Mesothelial cell of epicardium (in vitro differentiated cells): ENCODE data around the gene TRPM3. TPM values are rescaled to one million over a fixed set of nuclear protein-coding genes. Genes with fewer than 3 reads are reported as not detected.
"Not testable (repeated sequence)": the region's sequence is repeated elsewhere in the genome, so short reads cannot be mapped to it uniquely, and the experiment has no call there.

Experiments used
- DNase-seq, 2 experiments: peaks; one replicate each; pipeline ENCODE4 v3.0.0; 2021; ENCODE audit warnings: low spot score in 2 of 2; ENCODE audit not compliant: unreplicated experiment in 2 of 2
- H3K27ac Mint-ChIP-seq: 2 replicates; pipeline ENCODE4 v1.8.0; 2021; ENCODE audit warnings: mixed read lengths
- H3K27me3 Mint-ChIP-seq: 2 replicates; pipeline ENCODE4 v1.8.0; 2021; ENCODE audit warnings: low read depth, mixed read lengths
- H3K36me3 Mint-ChIP-seq: 2 replicates; pipeline ENCODE4 v1.8.0; 2021; ENCODE audit warnings: mixed read lengths
- H3K4me1 Mint-ChIP-seq: 2 replicates; pipeline ENCODE4 v1.8.0; 2021; ENCODE audit warnings: mixed read lengths
- H3K4me3 Mint-ChIP-seq: 2 replicates; pipeline ENCODE4 v1.8.0; 2021; ENCODE audit warnings: mild to moderate bottlenecking, moderate library complexity, mixed read lengths
- H3K9me3 Mint-ChIP-seq: 2 replicates; pipeline ENCODE4 v1.8.0; 2021; ENCODE audit warnings: mixed read lengths
- CTCF ChIP-seq: fragments of 200-600 bp; sonication (generic); IDR thresholded peaks from one replicate; pipeline ENCODE4 v1.5.0; 2021; ENCODE audit warnings: antibody characterized with exemption; ENCODE audit not compliant: unreplicated experiment
- total RNA-seq: library from RNA; stranded (reverse); gene quantifications from 3 replicates; pipeline ENCODE4 v1.2.1, GENCODE V29; 2021

TRPM3 gene
- total RNA-seq, 1 donor from 2014 or later: 1.6 TPM

- no peaks in the 10 kb centered on the region for H3K9me3 Mint-ChIP-seq
- no peaks in the 10 kb centered on the region for H3K36me3 Mint-ChIP-seq
- no peak overlapping the region for H3K27ac Mint-ChIP-seq
- no peaks in the 10 kb centered on the region for H3K27me3 Mint-ChIP-seq
- no peak for DNase-seq
- no peak for TF ChIP-seq CTCF
- H3K4me3 Mint-ChIP-seq: no peak overlapping the region
- H3K4me1 Mint-ChIP-seq: peaks cover 1% of the 10 kb centered on the region
Measured at GRCh38 chr9:70971723-70972122, 149.7 kb downstream of the TRPM3 start.

- not testable (repeated sequence) for DNase-seq, H3K36me3 Mint-ChIP-seq, H3K27me3 Mint-ChIP-seq, H3K27ac Mint-ChIP-seq, H3K9me3 Mint-ChIP-seq, H3K4me3 Mint-ChIP-seq
- H3K4me1 Mint-ChIP-seq: peaks cover 20% of the 10 kb centered on the region
Measured at GRCh38 chr9:70966380-70966779, 155.0 kb downstream of the TRPM3 start.

GRCh38 chr9:70964861-70965260 lies 156.6 kb downstream of the TRPM3 start:
- Mint-ChIP-seq H3K9me3 (peaks cover 8% of the 10 kb centered on the region), H3K4me3 (no peak overlapping the region), H3K4me1 (peaks cover 22% of the 10 kb centered on the region), H3K36me3 (no peaks in the 10 kb centered on the region), H3K27me3 (no peaks in the 10 kb centered on the region), H3K27ac (no peak overlapping the region)
- TF ChIP-seq CTCF: no peak
- no peak for DNase-seq

- Mint-ChIP-seq H3K27me3 (no peaks in the 10 kb centered on the region), H3K9me3 (peaks cover 8% of the 10 kb centered on the region), H3K27ac (peak overlapping the region; percentile 78), H3K4me3 (no peak overlapping the region), H3K4me1 (peaks cover 26% of the 10 kb centered on the region), H3K36me3 (no peaks in the 10 kb centered on the region)
- no peak for DNase-seq
- TF ChIP-seq CTCF: no peak
Measured at GRCh38 chr9:70963554-70963953, 157.9 kb downstream of the TRPM3 start.

GRCh38 chr9:70962761-70963440 lies 158.5 kb downstream of the TRPM3 start:
- H3K27ac Mint-ChIP-seq: peak overlapping the region; percentile 78
- H3K4me1 Mint-ChIP-seq: peaks cover 26% of the 10 kb centered on the region
- H3K9me3 Mint-ChIP-seq: peaks cover 8% of the 10 kb centered on the region
- no peak overlapping the region for H3K4me3 Mint-ChIP-seq
- H3K36me3 Mint-ChIP-seq: no peaks in the 10 kb centered on the region
- H3K27me3 Mint-ChIP-seq: no peaks in the 10 kb centered on the region
- TF ChIP-seq CTCF: no peak
- DNase-seq: no peak

GRCh38 chr9:70959366-70959765 lies 162.1 kb downstream of the TRPM3 start:
- no peak overlapping the region for H3K27ac Mint-ChIP-seq
- no peak overlapping the region for H3K4me3 Mint-ChIP-seq
- no peak for DNase-seq
- H3K9me3 Mint-ChIP-seq: peaks cover 3% of the 10 kb centered on the region
- H3K4me1 Mint-ChIP-seq: peaks cover 35% of the 10 kb centered on the region
- no peaks in the 10 kb centered on the region for H3K36me3 Mint-ChIP-seq
- TF ChIP-seq CTCF: no peak
- no peaks in the 10 kb centered on the region for H3K27me3 Mint-ChIP-seq
